GM18520 (cell line): ENCODE data around the gene ALDH18A1.
"Not testable (repeated sequence)": the region's sequence is repeated elsewhere in the genome, so short reads cannot be mapped to it uniquely, and the experiment has no call there.

Experiments
- ATAC-seq: cut with Tn5 transposase; IDR thresholded peaks from one replicate; pipeline ENCODE4 v1.9.1; 2021; ENCODE audit not compliant: unreplicated experiment

Gene ALDH18A1

GRCh38 chr10:95651346-95652060, 5.0 kb downstream of the ALDH18A1 start:
- ATAC-seq: no peak

- ATAC-seq: no peak
Measured at GRCh38 chr10:95650232-95650631, 6.3 kb downstream of the ALDH18A1 start.

- ATAC-seq: no peak
Measured at GRCh38 chr10:95648138-95648537, 8.4 kb downstream of the ALDH18A1 start.

- ATAC-seq: no peak
Measured at GRCh38 chr10:95646160-95646559, 10.4 kb downstream of the ALDH18A1 start.

GRCh38 chr10:95644901-95645300, 11.6 kb downstream of the ALDH18A1 start:
- ATAC-seq: no peak

GRCh38 chr10:95640891-95641315, 15.6 kb downstream of the ALDH18A1 start:
- ATAC-seq: no peak

GRCh38 chr10:95637911-95638310, 18.6 kb downstream of the ALDH18A1 start:
- ATAC-seq: no peak

- no peak for ATAC-seq
Measured at GRCh38 chr10:95637140-95637539, 19.4 kb downstream of the ALDH18A1 start.

- no peak for ATAC-seq
Measured at GRCh38 chr10:95635319-95635733, 21.2 kb downstream of the ALDH18A1 start.

GRCh38 chr10:95628786-95629185, 27.7 kb downstream of the ALDH18A1 start:
- ATAC-seq: no peak

- ATAC-seq: no peak
Measured at GRCh38 chr10:95626500-95626899, 30.0 kb downstream of the ALDH18A1 start.

- not testable (repeated sequence) for ATAC-seq
Measured at GRCh38 chr10:95620415-95620814, 36.1 kb downstream of the ALDH18A1 start.

GRCh38 chr10:95618101-95618500, 38.4 kb downstream of the ALDH18A1 start:
- ATAC-seq: no peak

GRCh38 chr10:95616446-95616845, 40.1 kb downstream of the ALDH18A1 start:
- no peak for ATAC-seq

GRCh38 chr10:95613330-95613729, 43.2 kb downstream of the ALDH18A1 start:
- no peak for ATAC-seq

GRCh38 chr10:95610727-95611126, 45.8 kb downstream of the ALDH18A1 start:
- no peak for ATAC-seq

- no peak for ATAC-seq
Measured at GRCh38 chr10:95606922-95607321, 49.6 kb downstream of the ALDH18A1 start.

- no peak for ATAC-seq
Measured at GRCh38 chr10:95605163-95605562, 51.3 kb downstream of the ALDH18A1 start.

- no peak for ATAC-seq
Measured at GRCh38 chr10:95604630-95605029, 51.9 kb downstream of the ALDH18A1 start.

GRCh38 chr10:95602382-95602781, 54.1 kb downstream of the ALDH18A1 start:
- ATAC-seq: no peak

- ATAC-seq: peak; percentile 43
Measured at GRCh38 chr10:95601116-95601719, 55.3 kb downstream of the ALDH18A1 start.

- no peak for ATAC-seq
Measured at GRCh38 chr10:95600158-95600557, 56.4 kb downstream of the ALDH18A1 start.

GRCh38 chr10:95597788-95598187, 58.7 kb downstream of the ALDH18A1 start:
- no peak for ATAC-seq
